ENCODE data around the gene SLC39A12. TPM values are rescaled to one million over a fixed set of nuclear protein-coding genes. Genes with fewer than 3 reads are reported as not detected.

SLC39A12 gene
- total and polyA plus RNA-seq, 2 of the 8 experiments (the other 6 are each of a cell fraction or from before 2014, with no cell fraction given), result not detected

DNA sequence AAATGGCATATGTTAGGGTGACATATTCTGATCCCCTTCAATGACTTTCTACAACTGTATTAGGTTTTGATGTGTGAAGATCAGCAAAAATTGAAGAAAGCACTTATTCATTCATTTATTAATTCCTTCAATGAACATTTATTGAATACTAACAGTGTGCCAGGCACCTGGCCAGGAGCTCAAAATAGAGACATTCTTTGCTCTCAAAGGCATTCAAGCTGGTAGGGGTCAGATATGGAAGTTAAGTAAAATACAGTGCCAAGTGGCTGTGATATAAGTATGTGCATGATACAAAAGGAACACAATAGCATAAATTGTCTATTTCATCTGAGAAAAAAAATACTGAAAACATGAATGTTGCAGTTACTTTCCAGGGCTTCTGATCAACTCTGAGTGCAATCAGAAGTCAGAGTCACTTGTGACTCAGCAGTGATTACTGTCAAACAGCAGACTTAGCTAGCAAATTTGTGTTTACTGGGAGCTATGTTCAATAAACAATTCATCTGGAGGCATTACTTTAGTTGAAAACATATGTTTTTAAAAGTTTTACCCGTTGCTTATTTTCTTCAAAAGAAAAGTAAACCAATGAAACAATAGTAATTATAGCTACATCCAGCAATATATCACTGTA lies 128.1 kb downstream of the SLC39A12 start (continued):
- TF ChIP-seq, protein P1, sequence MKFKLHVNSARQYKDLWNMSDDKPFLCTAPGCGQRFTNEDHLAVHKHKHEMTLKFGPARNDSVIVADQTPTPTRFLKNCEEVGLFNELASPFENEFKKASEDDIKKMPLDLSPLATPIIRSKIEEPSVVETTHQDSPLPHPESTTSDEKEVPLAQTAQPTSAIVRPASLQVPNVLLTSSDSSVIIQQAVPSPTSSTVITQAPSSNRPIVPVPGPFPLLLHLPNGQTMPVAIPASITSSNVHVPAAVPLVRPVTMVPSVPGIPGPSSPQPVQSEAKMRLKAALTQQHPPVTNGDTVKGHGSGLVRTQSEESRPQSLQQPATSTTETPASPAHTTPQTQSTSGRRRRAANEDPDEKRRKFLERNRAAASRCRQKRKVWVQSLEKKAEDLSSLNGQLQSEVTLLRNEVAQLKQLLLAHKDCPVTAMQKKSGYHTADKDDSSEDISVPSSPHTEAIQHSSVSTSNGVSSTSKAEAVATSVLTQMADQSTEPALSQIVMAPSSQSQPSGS (IDR thresholded peaks at IDR 0.05; ENCODE audit: low read length), result no peak
- no peak for TF ChIP-seq SP2 (IDR thresholded peaks at IDR 0.05; ENCODE audit: low read length)
- TF ChIP-seq NANOG (IDR thresholded peaks at IDR 0.05; ENCODE audit: insufficient read depth, low read depth, low read length, poor library complexity, severe bottlenecking), result no peak
- no peak for TF ChIP-seq ZNF274 (IDR thresholded peaks at IDR 0.05; ENCODE audit: borderline replicate concordance, extremely low read depth, low read length)
- TF ChIP-seq SUZ12 (IDR thresholded peaks at IDR 0.05; ENCODE audit: low read length), result no peak
